ENCODE results near the gene C8G. TPM values are rescaled to one million over a fixed set of nuclear protein-coding genes. Genes with fewer than 3 reads are reported as not detected.

The C8G gene
- total and polyA plus RNA-seq, 2 donors (not counting 1 experiment from before 2014, with no cell fraction given), result 1.7 to 2.8 TPM

- peaks cover 32% of the 10 kb centered on the region for H3K4me1 Mint-ChIP-seq
- no peak overlapping the region for H2AFZ ChIP-seq (ENCODE audit: insufficient read depth, low read depth, low read length, poor library complexity, severe bottlenecking)
- H4K20me1 ChIP-seq (ENCODE audit: control insufficient read depth, insufficient read depth, low read length, poor library complexity, severe bottlenecking), result peaks cover 23% of the 10 kb centered on the region
- H3K27me3 ChIP-seq (replicated peaks in 1 of 4; ENCODE audit: control extremely low read depth in 1 of 4, control insufficient read depth in 3 of 4, insufficient read depth in 4 of 4, low read length in 3 of 4), result no peaks in the 10 kb centered on the region
- no peaks in the 10 kb centered on the region for H3K9me3 Mint-ChIP-seq (ENCODE audit: insufficient read depth)
- peaks cover 21 to 25% of the 10 kb centered on the region in 2 donors for H3K4me1 ChIP-seq (ENCODE audit: control insufficient read depth in 2 of 2, insufficient read depth in 2 of 2, low read length in 2 of 2)
- intact Hi-C loops (cut with micrococcal nuclease), result no loop called here
- DNase-seq (no peak), ATAC-seq (ENCODE audit: low read depth) (no peak)
- no peak overlapping the region for H3K9ac ChIP-seq (ENCODE audit: low read length)
- TF ChIP-seq CTCF (IDR thresholded peaks at IDR 0.05) (no peak), EZH2 (IDR thresholded peaks at IDR 0.05; ENCODE audit: borderline replicate concordance, insufficient read depth, low read depth, low read length, poor library complexity, severe bottlenecking) (no peak)
- WGBS (ENCODE audit: insufficient coverage), result no CpG with 5 or more reads among the region's 4 CpGs
- H3K27ac Mint-ChIP-seq, result peak overlapping the region; percentile 56
- H3K27ac ChIP-seq (ENCODE audit: low read length in 2 of 2), result no peak overlapping the region
- H3K4me3 Mint-ChIP-seq, result no peak overlapping the region
- CTCF ChIA-PET, result no interaction called here
- peaks cover 46% of the 10 kb centered on the region for H3K79me2 ChIP-seq (ENCODE audit: control insufficient read depth, insufficient read depth, low read length)
- H3K4me2 ChIP-seq (replicated peaks; ENCODE audit: low read depth, low read length, poor library complexity, severe bottlenecking), result no peak overlapping the region
- no peaks in the 10 kb centered on the region for H3K9me3 ChIP-seq (ENCODE audit: control extremely low read depth in 1 of 3, control insufficient read depth in 2 of 3, insufficient read depth in 1 of 3, low read length in 2 of 3)
- peaks cover 0 to 54% of the 10 kb centered on the region in 2 experiments for H3K36me3 ChIP-seq (replicated peaks in 1 of 2; ENCODE audit: control extremely low read depth in 1 of 2, control insufficient read depth in 1 of 2, extremely low read depth in 1 of 2, insufficient read depth in 2 of 2, low read length in 1 of 2)
- H3K27me3 Mint-ChIP-seq, result no peaks in the 10 kb centered on the region
- POLR2A ChIA-PET, result no interaction called here
- no peak overlapping the region for H3K4me3 ChIP-seq (ENCODE audit: control extremely low read depth in 1 of 5, extremely low read depth in 1 of 5, insufficient read depth in 1 of 5, low read depth in 2 of 5, low read length in 4 of 5)
Measured at GRCh38 chr9:136906266-136906665, 38.8 kb upstream of the C8G start.

GRCh38 chr9:136907011-136907914, 37.8 kb upstream of the C8G start:
- ATAC-seq (ENCODE audit: low read depth) (no peak), DNase-seq (no peak)
- peak overlapping the region; percentile 73 for H3K27ac Mint-ChIP-seq
- TF ChIP-seq CTCF (IDR thresholded peaks at IDR 0.05) (no peak), EZH2 (IDR thresholded peaks at IDR 0.05; ENCODE audit: borderline replicate concordance, insufficient read depth, low read depth, low read length, poor library complexity, severe bottlenecking) (no peak)
- H3K4me1 Mint-ChIP-seq, result peaks cover 22% of the 10 kb centered on the region
- 96% methylated on average over 26 of the region's 29 CpGs for WGBS (ENCODE audit: insufficient coverage)
- peaks cover 0 to 48% of the 10 kb centered on the region in 2 experiments for H3K36me3 ChIP-seq (replicated peaks in 1 of 2; ENCODE audit: control extremely low read depth in 1 of 2, control insufficient read depth in 1 of 2, extremely low read depth in 1 of 2, insufficient read depth in 2 of 2, low read length in 1 of 2)
- no peak overlapping the region for H3K9ac ChIP-seq (ENCODE audit: low read length)
- no peak overlapping the region for H3K4me3 ChIP-seq (ENCODE audit: control extremely low read depth in 1 of 5, extremely low read depth in 1 of 5, insufficient read depth in 1 of 5, low read depth in 2 of 5, low read length in 4 of 5)
- H3K27me3 Mint-ChIP-seq, result no peaks in the 10 kb centered on the region
- peaks cover 42% of the 10 kb centered on the region for H3K79me2 ChIP-seq (ENCODE audit: control insufficient read depth, insufficient read depth, low read length)
- no peaks in the 10 kb centered on the region for H3K9me3 Mint-ChIP-seq (ENCODE audit: insufficient read depth)
- H3K27me3 ChIP-seq (replicated peaks in 1 of 4; ENCODE audit: control extremely low read depth in 1 of 4, control insufficient read depth in 3 of 4, insufficient read depth in 4 of 4, low read length in 3 of 4), result no peaks in the 10 kb centered on the region
- H4K20me1 ChIP-seq (ENCODE audit: control insufficient read depth, insufficient read depth, low read length, poor library complexity, severe bottlenecking), result peaks cover 23% of the 10 kb centered on the region
- no peak overlapping the region for H3K4me2 ChIP-seq (replicated peaks; ENCODE audit: low read depth, low read length, poor library complexity, severe bottlenecking)
- H3K27ac ChIP-seq (ENCODE audit: low read length in 2 of 2), result no peak overlapping the region
- ChIA-PET POLR2A (no interaction called here), CTCF (no interaction called here)
- H3K4me1 ChIP-seq (ENCODE audit: control insufficient read depth in 2 of 2, insufficient read depth in 2 of 2, low read length in 2 of 2), result peaks cover 11 to 15% of the 10 kb centered on the region in 2 donors
- intact Hi-C loops (cut with micrococcal nuclease), result no loop called here
- no peaks in the 10 kb centered on the region for H3K9me3 ChIP-seq (ENCODE audit: control extremely low read depth in 1 of 3, control insufficient read depth in 2 of 3, insufficient read depth in 1 of 3, low read length in 2 of 3)
- H2AFZ ChIP-seq (ENCODE audit: insufficient read depth, low read depth, low read length, poor library complexity, severe bottlenecking), result no peak overlapping the region
- H3K4me3 Mint-ChIP-seq, result no peak overlapping the region

All from B cell (primary cell).